Measurements from ENCODE around the gene IFNLR1.

Gene IFNLR1

DNA sequence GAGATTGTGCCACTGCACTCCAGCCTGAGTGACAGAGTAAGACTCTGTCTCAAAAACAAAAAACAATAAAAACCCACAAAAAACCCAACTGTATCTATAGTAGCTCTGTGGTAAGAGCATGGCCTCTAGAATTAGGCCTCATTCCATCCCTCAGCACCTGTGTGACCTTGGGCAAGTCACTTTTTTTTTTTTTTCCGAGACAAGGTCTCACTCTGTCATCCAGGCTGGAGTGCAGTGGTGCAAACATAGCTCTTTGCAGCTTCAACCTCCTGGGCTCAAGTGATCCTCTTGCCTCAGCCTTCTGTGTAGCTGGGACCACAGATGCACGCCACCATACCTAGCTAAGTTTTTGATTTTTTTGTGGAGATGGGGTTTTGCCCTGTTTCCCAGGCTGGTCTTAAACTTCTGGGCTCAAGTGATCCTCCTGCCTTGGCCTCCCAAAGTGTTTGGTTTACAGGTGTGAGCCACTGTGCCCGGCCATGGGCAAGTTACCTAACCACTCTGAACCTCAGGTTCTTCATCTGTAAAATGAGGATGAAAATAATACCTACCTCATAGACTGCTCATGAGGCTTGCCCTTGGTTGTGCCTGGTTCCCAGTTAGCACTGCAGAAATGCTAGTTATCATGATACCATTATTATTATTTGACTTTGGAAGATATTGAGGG is 59.8 kb downstream of the IFNLR1 start:
- no peak overlapping the region for H3K4me3 ChIP-seq (ENCODE audit: low read depth, low read length)
- TF ChIP-seq, protein P1, sequence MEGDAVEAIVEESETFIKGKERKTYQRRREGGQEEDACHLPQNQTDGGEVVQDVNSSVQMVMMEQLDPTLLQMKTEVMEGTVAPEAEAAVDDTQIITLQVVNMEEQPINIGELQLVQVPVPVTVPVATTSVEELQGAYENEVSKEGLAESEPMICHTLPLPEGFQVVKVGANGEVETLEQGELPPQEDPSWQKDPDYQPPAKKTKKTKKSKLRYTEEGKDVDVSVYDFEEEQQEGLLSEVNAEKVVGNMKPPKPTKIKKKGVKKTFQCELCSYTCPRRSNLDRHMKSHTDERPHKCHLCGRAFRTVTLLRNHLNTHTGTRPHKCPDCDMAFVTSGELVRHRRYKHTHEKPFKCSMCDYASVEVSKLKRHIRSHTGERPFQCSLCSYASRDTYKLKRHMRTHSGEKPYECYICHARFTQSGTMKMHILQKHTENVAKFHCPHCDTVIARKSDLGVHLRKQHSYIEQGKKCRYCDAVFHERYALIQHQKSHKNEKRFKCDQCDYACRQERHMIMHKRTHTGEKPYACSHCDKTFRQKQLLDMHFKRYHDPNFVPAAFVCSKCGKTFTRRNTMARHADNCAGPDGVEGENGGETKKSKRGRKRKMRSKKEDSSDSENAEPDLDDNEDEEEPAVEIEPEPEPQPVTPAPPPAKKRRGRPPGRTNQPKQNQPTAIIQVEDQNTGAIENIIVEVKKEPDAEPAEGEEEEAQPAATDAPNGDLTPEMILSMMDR (IDR thresholded peaks at IDR 0.05; ENCODE audit: low read depth, low read length) = no peak
- H3K4me1 ChIP-seq = no peaks in the 10 kb centered on the region
- H3K36me3 ChIP-seq = no peaks in the 10 kb centered on the region
- DNase-seq = no peak
- H3K9me3 ChIP-seq = no peaks in the 10 kb centered on the region
- no peaks in the 10 kb centered on the region for H3K27me3 ChIP-seq

DNA sequence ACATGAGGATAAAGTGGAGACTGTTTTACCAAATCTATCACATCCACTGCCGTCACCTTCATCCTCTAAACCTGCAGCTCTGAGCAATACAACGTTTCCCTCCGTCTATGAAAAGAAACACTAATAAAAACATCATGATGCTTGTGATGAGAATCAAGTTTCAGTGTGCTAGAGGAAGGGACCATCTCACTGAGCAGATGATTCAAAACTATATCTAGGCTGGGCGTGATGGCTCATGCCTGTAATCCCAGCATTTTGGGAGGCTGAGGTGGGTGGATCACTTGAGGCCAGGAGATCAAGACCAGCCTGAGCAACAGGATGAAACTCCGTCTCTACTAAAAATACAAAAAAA is 60.4 kb downstream of the IFNLR1 start:
- no peak overlapping the region for H3K4me3 ChIP-seq (ENCODE audit: low read depth, low read length)
- no peaks in the 10 kb centered on the region for H3K36me3 ChIP-seq
- TF ChIP-seq, protein P1 (IDR thresholded peaks at IDR 0.05; ENCODE audit: low read depth, low read length) = no peak
- H3K27me3 ChIP-seq = no peaks in the 10 kb centered on the region
- H3K9me3 ChIP-seq = no peaks in the 10 kb centered on the region
- no peak for DNase-seq
- no peaks in the 10 kb centered on the region for H3K4me1 ChIP-seq

DNA sequence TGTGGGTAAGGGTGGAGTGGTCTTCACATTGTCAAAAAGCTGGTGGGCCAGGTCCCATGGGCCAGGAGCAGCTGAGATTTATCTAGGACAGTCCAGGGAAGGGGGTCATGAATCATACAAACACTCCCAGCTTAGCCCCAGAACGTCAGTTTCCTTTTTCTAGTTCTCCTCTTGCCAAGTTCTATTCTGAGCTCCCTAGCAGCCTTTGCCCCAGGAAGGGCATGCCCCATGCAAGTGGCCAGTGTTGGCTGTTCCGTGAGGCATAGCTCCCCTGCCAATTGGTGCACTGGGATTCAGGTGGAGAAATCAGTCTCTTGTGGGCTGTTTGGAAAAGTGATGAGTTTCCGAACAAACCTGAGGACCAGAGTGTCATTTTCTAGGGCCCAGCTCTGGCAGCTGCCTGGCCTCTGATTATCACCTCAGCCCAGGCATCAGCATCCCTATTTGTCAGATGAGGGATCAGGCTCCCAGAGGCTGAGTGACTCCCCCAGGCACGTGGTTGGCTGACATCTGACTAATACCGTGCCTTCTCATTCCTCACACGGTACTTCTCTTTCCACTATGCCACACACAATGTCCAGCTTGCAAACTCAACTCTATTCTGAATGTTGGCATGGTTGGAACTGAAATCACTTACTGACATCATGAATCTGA is 60.9 kb downstream of the IFNLR1 start:
- DNase-seq = no peak
- H3K27me3 ChIP-seq = no peaks in the 10 kb centered on the region
- H3K4me3 ChIP-seq (ENCODE audit: low read depth, low read length) = no peak overlapping the region
- H3K4me1 ChIP-seq = no peaks in the 10 kb centered on the region
- TF ChIP-seq, protein P1 (IDR thresholded peaks at IDR 0.05; ENCODE audit: low read depth, low read length) = no peak
- no peaks in the 10 kb centered on the region for H3K36me3 ChIP-seq
- no peaks in the 10 kb centered on the region for H3K9me3 ChIP-seq

DNA sequence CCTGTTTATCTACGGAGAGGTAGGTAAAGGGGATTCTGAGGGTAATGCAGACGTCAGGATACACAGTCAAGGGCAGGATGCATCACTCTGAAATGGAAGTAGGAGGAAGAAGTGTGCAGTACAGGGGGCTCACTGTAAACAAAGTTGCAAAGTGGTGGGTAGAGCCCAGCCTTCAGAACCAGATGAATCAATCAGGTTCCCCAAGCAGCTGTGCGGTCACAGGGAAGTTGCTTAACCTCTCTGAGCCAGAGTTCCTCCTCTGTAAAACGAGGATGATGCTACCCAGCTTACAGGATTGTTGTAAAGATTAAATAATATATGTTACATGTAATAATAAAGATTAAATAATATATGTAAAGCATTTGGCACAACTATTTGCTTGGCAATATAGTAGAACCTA is 61.6 kb downstream of the IFNLR1 start:
- no peak for DNase-seq

DNA sequence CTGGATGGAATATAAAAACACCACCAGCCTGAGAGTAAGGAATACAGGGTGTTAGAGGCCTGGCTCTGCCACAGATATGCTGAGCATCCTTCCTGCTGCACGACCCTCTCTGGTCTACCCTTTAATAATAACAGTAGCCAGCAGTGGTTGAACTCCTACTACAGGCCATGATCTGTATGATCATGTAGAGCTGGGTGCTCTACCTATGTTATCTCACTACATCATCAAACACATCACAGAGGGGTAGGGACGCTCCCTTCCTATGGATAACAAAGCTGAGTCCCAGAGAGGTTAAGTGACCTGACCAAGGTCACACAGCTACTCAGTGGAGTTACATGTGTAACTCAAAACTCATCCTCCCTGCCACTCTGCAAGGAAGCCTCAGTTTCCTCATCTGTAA is 62.1 kb downstream of the IFNLR1 start:
- Histone ChIP-seq H3K4me1 (no peaks in the 10 kb centered on the region), H3K27me3 (no peaks in the 10 kb centered on the region), H3K4me3 (ENCODE audit: low read depth, low read length) (no peak overlapping the region), H3K9me3 (no peaks in the 10 kb centered on the region), H3K36me3 (no peaks in the 10 kb centered on the region)
- DNase-seq = no peak
- TF ChIP-seq, protein P1 (IDR thresholded peaks at IDR 0.05; ENCODE audit: low read depth, low read length) = no peak

More for the DNA sequence above, 61.6 kb downstream of the IFNLR1 start:
- H3K27me3 ChIP-seq = no peaks in the 10 kb centered on the region
- TF ChIP-seq, protein P1 (IDR thresholded peaks at IDR 0.05; ENCODE audit: low read depth, low read length) = no peak
- no peaks in the 10 kb centered on the region for H3K36me3 ChIP-seq
- H3K4me3 ChIP-seq (ENCODE audit: low read depth, low read length) = no peak overlapping the region
- H3K4me1 ChIP-seq = no peaks in the 10 kb centered on the region
- no peaks in the 10 kb centered on the region for H3K9me3 ChIP-seq

DNA sequence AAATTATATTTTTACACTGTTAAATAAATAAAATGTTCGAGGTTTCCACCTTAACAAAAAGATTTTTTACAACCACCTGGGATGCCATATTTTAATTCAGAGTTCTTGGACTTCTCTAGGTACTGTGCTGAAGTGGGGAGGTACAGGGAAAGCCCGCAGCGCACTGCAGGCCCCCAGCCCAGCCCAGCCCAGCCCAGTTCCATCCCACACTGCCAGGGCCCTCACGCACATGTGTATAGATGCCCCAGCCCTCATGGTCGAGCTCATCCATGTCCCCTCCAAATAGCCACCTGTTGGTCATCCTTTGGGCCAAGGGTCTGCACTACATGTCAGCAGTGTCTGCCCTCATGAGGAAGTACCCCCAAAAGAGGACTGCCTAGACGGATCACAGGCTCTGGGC is 63.5 kb downstream of the IFNLR1 start:
- TF ChIP-seq, protein P1 (IDR thresholded peaks at IDR 0.05; ENCODE audit: low read depth, low read length) = no peak
- no peaks in the 10 kb centered on the region for H3K4me1 ChIP-seq
- no peak overlapping the region for H3K4me3 ChIP-seq (ENCODE audit: low read depth, low read length)
- H3K27me3 ChIP-seq = no peaks in the 10 kb centered on the region
- H3K36me3 ChIP-seq = no peaks in the 10 kb centered on the region
- H3K9me3 ChIP-seq = no peaks in the 10 kb centered on the region
- DNase-seq = no peak
